Fibroblast of lung (primary cell): ENCODE data around the gene TGM5.

Experiments
- EZH2 ChIP-seq: IDR thresholded peaks from 2 replicates; pipeline ENCODE4 v1.5.1; 2012; ENCODE audit warnings: low read length, control low read depth, mild to moderate bottlenecking; ENCODE audit errors: missing control alignments
- TF ChIP-seq, protein P1 (sequence below), 2 donors: IDR thresholded peaks in 1 of 2; conservative IDR thresholded peaks in 1 of 2; 1 replicate in 1 of 2; 2 replicates in 1 of 2; pipeline ENCODE4 v1.5.1; 2011 to 2012; ENCODE audit warnings: low read length in 2 of 2, control low read depth in 1 of 2, inconsistent platforms in 1 of 2, low read depth in 1 of 2, mild to moderate bottlenecking in 1 of 2

DNA sequence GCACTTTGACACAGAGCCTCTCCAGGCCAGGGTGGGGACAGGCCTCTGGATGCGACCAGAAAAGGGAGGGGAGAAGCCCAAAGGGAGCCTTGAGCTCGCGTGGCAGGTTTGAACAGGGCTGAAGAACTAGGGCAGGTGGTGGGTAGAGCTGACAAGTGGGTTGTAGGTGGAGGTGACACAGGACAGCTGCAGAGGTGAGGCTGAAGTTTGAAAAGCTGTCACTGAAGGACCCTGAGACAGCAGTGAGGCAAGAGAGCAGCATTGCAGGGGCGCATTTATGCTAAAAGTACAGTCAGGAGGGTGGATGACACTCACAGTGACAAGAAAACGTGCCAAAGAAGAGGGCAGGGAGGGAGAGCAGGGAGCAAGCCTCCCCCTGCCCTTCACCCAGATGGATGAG, 24.1 kb downstream of the TGM5 start:
- no peak for TF ChIP-seq EZH2
- TF ChIP-seq, protein P1, sequence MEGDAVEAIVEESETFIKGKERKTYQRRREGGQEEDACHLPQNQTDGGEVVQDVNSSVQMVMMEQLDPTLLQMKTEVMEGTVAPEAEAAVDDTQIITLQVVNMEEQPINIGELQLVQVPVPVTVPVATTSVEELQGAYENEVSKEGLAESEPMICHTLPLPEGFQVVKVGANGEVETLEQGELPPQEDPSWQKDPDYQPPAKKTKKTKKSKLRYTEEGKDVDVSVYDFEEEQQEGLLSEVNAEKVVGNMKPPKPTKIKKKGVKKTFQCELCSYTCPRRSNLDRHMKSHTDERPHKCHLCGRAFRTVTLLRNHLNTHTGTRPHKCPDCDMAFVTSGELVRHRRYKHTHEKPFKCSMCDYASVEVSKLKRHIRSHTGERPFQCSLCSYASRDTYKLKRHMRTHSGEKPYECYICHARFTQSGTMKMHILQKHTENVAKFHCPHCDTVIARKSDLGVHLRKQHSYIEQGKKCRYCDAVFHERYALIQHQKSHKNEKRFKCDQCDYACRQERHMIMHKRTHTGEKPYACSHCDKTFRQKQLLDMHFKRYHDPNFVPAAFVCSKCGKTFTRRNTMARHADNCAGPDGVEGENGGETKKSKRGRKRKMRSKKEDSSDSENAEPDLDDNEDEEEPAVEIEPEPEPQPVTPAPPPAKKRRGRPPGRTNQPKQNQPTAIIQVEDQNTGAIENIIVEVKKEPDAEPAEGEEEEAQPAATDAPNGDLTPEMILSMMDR (conservative IDR thresholded peaks at IDR 0.05 in 1 of 2, IDR thresholded peaks at IDR 0.05 in 1 of 2; ENCODE audit: low read depth in 1 of 2, low read length in 2 of 2), result no peak
